HG02610 (cell line): ENCODE measurements around the gene DCLK1.

Source experiments
- ATAC-seq: cut with Tn5 transposase; IDR thresholded peaks from one replicate; pipeline ENCODE4 v1.9.1; 2021; ENCODE audit warnings: mild to moderate bottlenecking, moderate library complexity; ENCODE audit not compliant: unreplicated experiment

Gene DCLK1

DNA sequence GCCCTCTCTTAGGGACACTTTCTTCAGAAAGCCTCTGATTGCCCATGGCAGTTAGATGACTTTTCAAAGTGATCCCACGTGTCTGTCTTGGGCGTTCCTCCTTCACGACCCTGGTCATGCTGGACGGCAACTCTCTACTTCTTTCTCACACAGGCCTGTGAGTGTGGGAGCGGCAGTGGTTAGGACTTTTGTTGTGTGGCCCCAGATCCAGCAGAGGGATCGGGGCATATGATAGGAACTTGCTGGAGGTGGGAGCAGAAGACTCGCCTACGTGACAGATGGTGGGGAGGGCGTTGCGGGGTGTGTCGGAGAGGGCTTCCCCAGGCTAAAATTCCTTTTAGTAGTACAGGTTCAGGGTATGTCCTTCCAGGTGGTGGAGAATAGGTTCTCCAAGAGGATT, 365.2 kb downstream of the DCLK1 start:
- no peak for ATAC-seq

DNA sequence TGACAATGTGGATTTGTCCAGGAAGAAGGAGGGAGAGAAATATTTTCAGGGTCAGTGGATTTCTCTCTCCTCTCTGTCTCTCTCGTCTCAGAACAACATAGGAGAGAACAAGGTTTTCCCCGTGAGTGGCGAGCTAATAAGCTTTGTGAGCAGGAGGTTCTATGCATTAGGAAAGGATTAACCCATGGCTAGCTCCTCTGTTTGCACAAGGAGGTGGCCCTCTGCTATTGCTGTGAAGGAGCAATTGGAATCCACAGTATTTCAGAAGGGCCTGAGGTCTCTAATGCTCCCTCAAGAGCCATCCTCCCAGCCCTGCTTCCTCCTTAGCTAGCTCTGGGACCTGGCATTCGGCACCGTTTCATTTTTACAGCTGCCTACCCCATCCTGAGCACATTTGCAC, 365.8 kb downstream of the DCLK1 start:
- ATAC-seq = no peak

DNA sequence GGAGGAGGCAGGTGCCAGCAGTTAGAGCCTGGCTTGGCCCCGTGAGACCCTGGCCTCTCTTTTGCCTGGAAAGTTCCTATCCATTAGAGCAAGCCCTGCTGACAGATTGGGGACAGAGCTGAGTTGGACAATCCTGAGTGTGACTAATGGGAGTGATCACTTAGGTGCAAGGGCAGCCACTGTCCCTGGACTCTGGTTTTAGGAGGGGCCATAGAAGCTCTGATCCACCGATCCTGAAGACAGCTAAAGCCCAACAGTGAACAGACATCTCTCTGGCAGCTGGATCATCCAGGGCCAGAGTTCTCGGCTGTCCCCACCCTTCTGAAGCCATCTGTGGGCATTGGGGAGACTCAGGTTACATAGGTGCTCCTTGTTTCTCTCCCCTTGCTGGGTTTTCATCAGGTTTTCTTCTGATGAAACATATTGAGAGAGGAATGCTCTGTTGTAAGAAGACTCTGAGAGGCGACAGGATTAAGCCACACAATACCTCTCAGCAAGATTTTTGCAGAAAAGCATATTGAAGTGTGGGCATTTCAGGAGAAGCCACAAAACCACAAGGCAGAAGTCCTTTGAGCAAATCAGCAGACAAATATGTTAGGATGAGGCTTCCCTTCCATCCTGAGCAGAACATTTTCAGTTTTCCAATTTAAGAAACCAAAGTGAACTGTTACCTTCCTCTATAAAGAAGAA, 366.7 kb downstream of the DCLK1 start:
- ATAC-seq = no peak

DNA sequence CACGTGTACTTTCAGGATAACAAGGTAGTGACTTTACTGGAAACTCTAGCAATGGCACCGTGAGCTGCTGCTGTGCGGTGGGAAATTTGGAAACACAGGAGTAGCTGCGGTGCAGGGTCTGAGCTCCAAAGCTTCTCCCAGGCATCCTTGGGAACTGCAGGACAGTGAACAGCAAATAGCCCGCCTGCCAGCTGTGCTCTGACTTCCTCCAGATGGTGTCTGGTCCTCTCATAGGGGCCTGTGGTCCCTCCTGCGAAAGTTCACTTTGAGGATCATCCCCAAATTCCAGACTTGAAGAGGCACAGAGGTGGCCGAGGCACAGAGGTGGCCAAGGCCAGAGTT, 367.4 kb downstream of the DCLK1 start:
- ATAC-seq = no peak

DNA sequence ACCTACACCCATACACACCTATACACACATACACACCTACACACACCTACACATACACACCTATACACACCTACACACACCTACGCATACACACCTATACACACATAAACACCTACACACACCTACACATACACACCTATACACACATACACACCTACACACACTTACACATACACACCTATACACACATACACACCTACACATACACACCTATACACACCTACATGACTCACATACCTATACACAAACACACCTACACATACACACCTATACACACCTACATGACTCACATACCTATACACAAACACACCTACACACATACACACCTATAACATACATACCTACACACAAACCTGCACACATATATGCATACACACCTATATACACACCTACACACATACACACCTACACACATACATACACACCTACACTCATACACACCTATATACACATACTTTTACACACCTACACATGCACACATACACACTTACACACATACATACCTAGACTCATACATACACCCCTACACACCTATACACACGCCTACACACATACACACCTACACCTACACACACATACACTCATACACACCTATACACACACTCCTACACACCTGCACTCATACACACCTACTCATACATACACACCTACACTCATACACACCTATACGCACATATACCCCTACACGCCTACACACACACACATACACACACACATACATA, 368.0 kb downstream of the DCLK1 start:
- no peak for ATAC-seq

DNA sequence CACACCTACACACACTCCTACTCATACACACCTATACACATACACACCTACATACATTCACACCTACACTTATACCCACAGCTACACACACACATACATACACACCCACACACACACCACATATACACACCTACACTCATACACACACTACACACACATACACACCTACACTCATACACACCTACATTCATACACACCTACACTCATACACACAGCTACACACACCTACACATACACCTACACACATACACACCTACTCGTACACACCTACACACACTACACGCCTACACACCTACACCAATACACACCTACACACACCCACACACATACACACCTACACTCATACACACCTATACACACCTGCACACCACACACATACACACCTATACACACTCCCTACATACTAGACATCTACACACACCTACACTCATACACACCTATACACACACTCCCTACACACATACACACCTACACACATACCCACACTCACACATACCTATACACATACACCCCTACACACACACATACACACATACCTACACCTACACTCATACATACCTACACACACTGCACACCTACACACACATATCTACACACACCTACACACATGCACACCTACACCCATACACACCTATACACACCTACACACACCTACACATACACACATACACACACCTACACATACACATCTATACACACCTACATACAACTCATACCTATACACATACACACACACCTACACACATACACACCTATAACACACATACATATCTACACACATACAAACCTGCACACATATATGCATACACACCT, 369.5 kb downstream of the DCLK1 start:
- ATAC-seq = no peak

DNA sequence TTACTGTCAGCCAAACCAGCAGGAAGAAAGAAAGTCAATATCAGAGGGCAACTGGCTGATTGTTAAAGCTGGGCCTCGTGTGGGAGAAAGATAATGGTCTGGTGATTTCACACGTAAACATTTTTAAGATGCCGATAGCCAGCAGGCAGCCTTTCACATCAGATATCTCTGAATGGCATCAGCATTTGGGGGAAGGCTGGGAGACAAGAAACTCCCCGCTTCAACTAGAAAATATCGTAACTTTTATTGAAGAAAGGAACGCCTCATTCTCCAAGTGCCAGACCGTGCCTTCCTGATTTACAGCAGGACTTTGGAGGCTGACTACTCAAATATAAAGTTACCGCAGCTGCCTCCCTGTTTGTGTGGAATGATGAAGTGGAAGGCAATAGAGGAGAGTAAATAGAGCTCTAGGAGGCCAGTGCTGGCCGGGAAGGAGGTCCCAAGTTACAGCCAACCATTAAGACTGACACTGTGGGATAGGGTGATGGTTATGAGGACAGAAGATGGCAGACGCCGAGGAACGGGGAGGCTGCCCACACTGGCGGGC, 370.4 kb downstream of the DCLK1 start:
- no peak for ATAC-seq

DNA sequence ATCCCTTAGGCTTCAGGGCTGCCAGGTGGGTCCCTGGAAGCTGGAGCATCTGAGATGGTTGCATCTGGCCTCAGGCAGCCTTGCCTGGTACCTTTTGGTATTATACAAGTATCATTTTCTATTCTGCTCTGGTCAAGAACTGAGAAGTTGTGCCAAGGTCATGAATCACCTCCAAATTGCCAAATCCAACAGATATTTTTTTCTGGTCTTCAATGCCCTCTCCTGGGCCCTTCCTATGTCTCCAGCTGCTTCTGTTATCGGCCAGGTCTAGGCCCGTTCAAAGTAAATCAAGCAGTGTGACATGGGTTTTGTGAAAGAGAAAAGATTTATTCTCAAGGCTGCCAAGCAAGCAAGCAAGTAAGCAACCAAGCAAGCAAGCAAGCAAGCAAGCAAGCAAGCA, 383.6 kb downstream of the DCLK1 start:
- no peak for ATAC-seq

DNA sequence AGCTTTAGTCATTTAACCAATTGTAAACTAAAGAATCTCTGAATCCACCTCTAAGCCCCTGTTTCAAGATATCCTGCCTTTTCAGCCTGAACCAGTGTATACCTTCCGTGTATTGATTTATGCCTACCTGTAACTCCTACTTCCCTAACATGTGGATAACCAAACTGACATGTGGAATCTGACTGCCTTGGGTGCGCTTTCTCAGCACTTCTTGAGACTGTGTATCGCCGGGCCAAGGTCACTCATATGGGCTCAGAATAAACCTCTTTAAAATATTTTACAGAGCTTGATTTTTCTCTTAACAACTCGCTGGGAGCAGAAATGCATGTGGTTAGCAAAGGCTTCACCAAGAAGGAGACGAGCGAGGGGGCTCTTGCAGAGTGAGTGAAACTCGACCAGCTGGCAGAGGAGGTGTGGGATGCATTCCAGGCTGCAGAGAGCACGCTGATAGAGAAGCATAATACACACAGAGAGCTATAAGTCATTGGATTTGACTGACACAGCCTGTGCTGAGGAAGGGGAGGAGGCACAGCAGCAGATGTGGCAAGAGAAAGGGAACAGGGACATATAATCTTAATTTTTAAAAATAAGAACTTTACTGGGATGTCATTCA, 386.5 kb downstream of the DCLK1 start:
- ATAC-seq = no peak

DNA sequence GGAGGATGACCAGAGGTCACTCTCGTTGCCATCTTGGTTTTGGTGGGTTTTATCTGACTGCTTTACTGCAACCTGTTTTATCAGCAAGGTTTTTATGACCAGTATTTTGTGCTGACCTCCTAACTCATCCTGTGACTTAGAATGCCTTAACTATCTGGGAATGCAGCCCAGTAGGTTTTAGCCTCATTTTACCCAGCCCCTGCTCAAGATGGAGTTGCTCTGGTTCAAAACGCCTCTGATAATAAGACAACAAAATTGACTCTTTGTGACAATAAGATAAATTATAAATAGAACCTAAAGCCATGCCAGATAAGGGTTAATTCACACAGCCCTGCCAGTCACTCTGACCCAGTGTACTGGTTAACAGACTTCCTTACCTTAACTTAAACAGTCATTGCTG, 387.0 kb downstream of the DCLK1 start:
- ATAC-seq = no peak

DNA sequence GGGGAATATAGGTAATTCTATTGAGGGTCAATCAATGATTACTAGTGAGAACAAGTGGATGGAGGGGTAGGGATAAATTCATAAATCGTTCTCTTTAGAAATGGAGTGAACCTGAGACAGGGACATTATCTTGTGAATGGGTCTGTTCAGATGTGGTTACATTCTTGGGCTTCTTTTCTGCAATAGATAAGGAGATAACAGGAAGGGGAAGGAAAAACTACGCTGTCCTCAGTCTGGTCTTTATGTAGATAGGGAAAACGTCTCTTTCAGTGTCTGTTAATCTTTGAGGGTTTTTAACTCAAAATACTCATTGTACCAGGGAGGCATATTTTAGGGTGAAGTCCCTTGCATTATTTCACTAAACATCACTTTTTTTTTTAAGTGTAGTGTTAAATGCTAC, 388.0 kb downstream of the DCLK1 start:
- ATAC-seq = no peak

DNA sequence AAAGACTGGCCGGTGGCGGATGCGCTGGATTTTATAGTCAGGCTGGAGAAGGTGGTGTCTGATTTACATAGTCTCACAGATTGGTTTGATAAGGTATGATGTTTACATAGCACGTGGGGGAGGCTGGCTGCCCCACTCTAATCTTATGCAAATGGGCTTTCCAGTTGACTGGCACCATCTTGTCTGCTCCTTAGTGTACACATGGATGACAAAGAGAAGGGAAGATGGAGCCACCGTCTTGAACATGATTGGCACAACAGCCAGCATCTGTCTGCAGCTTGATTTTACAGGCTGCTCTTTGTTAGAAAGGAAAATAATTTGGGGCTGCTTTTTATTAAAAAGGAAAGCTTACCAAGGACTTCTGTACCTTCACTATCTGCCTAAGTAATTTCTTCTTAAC, 389.5 kb downstream of the DCLK1 start:
- no peak for ATAC-seq

DNA sequence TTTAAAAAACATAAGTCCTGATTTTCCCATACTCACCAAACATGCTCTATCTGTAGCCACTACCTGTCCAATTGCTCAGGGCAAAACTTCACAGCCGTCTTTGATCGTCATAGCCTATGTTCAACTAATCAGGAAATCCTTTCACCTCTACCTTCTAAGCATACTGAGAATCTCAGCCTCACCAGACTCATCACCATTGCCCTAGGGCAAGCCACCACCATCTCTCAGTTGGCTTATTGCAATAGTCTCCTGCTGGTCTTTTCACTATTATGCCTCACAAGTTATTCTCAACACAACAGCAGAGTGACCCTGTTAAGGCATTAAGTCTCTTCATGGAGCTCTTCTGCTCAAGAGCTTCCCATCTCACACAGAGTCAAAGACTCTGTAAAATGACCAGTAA, 394.3 kb downstream of the DCLK1 start:
- ATAC-seq = no peak

DNA sequence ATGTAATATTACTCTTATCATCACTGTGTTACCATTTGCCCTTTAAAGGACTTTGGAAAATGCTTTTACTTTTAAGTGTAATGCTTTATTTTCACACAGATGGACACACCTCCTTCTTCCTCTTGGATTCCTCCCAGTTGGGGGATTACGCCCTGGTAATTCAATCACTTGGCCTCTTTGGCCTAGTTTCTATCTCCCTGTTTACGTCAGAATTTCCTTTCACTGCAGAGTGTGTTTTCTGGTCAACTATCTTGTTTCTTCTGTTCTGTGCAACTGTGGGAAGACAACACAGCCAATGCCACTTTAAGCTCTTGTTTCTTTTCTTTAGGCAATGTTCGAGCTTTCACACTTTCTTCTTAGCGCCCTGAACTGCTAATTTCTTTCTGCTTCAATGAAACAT, 397.4 kb downstream of the DCLK1 start:
- no peak for ATAC-seq

DNA sequence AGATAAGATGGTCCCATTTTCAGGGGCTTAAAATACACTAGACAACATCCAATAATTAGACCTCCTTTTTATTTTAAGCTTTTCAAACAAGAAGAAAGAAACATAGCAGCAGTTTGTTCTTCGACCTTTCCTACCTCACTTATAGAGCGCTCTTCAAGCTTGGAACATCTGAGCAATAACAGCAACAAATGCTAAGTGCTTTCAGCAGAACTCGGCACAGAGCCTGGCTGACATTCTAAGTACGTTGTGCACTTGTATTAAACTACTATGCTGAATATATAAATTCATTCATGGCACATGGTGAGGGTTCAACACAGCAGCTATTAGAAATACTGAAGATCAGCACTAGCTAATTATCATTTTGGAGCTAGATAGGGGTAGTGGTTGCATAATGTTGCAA, 398.6 kb downstream of the DCLK1 start:
- ATAC-seq = no peak

DNA sequence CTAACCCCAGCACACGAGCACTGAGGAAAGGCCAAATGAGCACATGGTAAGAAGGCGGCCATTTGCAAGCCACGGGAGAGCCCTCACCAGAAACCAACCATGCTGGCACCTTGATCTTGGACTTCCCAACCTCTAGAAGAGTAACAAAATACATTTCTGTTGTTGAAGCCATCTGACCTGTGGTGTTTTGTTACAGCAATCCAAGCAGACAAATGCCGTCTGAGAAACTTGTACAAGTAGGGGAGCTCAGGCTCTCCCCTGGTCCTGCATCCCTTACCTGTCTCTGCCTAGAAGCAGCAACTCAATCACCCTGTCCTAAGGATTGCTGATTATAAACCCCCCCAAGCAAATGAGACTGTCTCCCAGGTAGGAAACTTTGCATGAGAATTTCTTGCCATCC, 399.7 kb downstream of the DCLK1 start:
- no peak for ATAC-seq

DNA sequence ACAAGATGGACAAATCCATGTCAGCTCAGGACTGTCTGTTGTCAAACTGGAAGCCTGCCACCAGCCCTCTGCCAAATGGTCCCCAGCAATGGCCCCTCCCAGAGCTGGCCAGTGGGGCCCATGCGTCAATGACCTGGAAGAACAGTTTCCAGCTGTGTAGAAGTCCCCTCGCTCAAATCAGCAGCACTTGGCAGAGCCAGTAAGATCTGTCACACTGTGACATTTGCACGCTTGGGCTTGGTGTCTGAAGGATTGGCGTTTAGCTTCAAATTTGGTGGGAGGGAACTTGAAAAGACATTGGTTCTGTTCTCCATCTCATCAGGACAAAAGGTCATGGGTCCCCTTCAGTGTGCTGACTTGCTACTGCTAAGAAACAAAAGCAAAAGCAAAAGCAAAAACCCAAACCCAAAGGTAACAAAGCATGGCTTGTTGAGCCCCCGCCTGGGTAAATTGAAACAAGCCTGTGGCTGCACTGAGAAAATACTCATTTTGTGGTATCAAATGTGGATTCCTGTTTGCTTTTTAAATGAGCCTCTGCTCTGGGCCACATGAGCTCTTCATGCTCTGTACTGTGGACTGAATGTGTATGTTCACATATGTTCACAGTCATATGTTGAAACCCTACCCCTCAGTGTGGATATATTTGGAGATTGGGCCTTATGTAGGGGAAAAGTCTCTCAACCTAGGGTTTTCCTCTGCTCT, 401.1 kb downstream of the DCLK1 start:
- ATAC-seq = peak; percentile 82

DNA sequence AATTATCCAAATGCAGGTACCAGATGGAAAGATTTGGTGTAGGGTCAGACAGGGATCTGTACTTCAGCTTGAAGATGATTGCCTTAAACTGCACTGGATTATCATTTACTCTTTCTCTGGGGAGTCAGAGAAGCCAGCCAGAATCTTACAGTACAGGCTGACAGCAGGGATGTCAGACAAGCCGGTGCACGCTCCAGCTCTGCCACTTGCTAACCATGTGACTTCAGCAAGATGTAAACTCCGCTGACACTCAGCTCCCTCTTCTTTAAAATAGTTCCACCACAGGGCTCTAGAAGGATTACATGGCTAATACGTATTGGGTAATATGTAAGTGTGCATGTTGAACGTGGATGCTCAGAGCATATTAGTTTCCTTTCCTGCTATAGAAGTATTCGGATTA, 403.3 kb downstream of the DCLK1 start:
- no peak for ATAC-seq

DNA sequence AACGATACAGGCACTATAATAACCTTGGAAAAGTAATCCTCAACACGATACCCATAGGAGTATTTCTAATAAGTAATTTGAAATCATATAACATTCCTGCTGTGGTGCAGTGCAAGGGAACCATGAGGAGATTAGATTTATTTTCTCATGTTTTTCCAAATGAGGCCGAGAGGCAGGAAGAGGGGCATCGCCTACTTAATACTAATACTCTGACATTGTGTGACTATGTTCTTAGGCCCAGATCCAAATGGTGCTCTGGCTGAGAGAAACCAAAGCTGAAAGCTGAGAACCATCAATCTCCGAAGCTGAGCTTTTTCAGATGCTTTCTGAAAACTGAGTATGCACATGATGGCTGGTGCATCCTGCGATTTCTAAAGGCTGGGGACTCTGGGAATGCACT, 406.7 kb downstream of the DCLK1 start:
- ATAC-seq = no peak

DNA sequence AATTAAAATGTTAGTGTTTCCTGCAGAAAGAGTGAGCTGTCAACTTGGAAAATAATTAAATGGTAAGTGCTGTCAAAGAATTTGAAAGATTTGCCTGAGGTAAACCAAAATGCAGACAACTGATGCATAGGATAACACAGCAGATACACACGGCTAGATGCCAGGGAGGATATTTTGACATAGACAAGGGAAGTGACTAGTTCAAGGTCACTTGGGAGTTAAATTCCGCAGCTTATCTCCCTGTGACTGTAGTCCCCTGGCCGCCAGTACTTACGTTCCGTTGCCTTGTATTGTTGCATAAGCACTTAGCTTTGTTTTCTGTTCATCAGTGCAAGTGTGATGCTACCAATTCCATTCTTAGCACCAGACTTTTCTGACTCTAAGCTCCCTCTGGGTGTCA, 407.4 kb downstream of the DCLK1 start:
- no peak for ATAC-seq

DNA sequence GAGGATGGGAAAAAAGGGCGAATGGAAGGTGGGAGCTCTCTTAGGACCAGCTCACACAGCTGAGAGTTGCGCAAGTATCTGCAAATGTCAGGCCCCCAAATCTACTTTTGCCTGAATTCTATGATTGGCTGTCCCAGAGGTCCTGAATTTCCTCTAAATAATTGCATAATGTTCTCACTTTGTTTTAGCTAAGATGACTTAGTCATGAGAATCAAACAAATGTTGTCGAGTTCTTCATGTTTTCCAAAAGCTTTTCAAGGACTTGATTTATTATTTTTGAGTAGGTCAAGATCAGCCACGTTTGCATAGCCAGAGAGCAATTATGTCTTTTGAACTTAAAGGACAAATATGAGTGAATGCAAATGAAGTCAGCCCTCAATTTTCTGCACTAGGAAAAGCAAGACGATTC, 408.1 kb downstream of the DCLK1 start:
- no peak for ATAC-seq
